Right lobe of liver (tissue), 6 donors: ENCODE data around the gene BLOC1S4. TPM values are rescaled to one million over a fixed set of nuclear protein-coding genes. Genes with fewer than 3 reads are reported as not detected.

ENCODE experiments used
- ATAC-seq, 4 donors: fragments of 200-7000 bp; cut with Tn5 transposase; one replicate each; pipeline ENCODE4 v1.9.1; 2020; ENCODE audit warnings: mild to moderate bottlenecking in 4 of 4, moderate library complexity in 4 of 4
- DNase-seq, 3 donors: peaks; one replicate each; pipeline ENCODE4 v3.0.0-alpha.2; 2020
- H3K27ac ChIP-seq, 3 donors: fragments of 200-600 bp; one replicate each; pipeline ENCODE4 v1.8.0; 2022
- H3K27me3 ChIP-seq, 2 donors: fragments of 200-600 bp; one replicate each; pipeline ENCODE4 v1.8.0; 2022
- H3K36me3 ChIP-seq, 4 donors: fragments of 200-600 bp; sonication (generic) in 1 of 4; one replicate each; pipeline versions ENCODE4 v1.5.1 to v1.8.0; 2017 to 2022; ENCODE audit warnings: control low read depth in 1 of 4
- H3K4me1 ChIP-seq, 4 donors: fragments of 200-600 bp; sonication (generic) in 1 of 4; one replicate each; pipeline versions ENCODE4 v1.5.1 to v1.8.0; 2017 to 2022; ENCODE audit warnings: control low read depth in 1 of 4
- H3K4me3 ChIP-seq, 3 donors: fragments of 200-600 bp; one replicate each; pipeline ENCODE4 v1.8.0; 2022
- H3K9me3 ChIP-seq, 4 donors: fragments of 200-600 bp; sonication (generic) in 1 of 4; one replicate each; pipeline versions ENCODE4 v1.5.1 to v1.8.0; 2017 to 2022; ENCODE audit warnings: control low read depth in 1 of 4
- CTCF ChIP-seq, 4 donors: fragments of 200-600 bp in 3 of 4; fragments of 450-650 bp in 1 of 4; IDR thresholded peaks; one replicate each; pipeline versions ENCODE4 v1.5.1 to v1.8.0; 2016 to 2022; ENCODE audit warnings: antibody characterized with exemption in 4 of 4, mild to moderate bottlenecking in 2 of 4
- POLR2A ChIP-seq: fragments of 450-650 bp; IDR thresholded peaks from one replicate; pipeline ENCODE4 v1.6.1; 2017; ENCODE audit warnings: antibody characterized with exemption, mild to moderate bottlenecking
- WGBS: methylation state at CpG from one replicate; pipeline ENCODE4 v1.1.6; 2018; ENCODE audit warnings: low coverage, low lambda C conversion rate; ENCODE audit not compliant: insufficient coverage; ENCODE audit errors: missing lambda C conversion rate; 5-methylcytosine and 5-hydroxymethylcytosine counted together
- intact Hi-C, 2 donors: fragments of 100-400 bp; cut with DNase I; formaldehyde crosslinking; loops; one replicate each; pipeline versions ENCODE4 v1.11.2 to v1.14.1; 2022
- total RNA-seq, 6 experiments: library from RNA; depleted of rRNA in 2 of 6; stranded (reverse); fragments of >200 nt in 2 of 6; fragmentation: NEBNext Ultra II Directional in 3 of 6; extraction: Animal tissue kit (Norgen Biotek cat#: 25700) in 3 of 6; gene quantifications; one replicate each; pipeline versions ENCODE4 v1.1.0 to v1.2.4, GENCODE V29; 2016 to 2023
- donor health status: DM: no; HTN: yes; CAD: no.
- donor health status: DM: no; HTN: no; CAD: no.
- donor health status: DM: no; HTN: no; CAD: no.
- donor health status: DM: no; HTN: yes; CAD: no.
- donor health status: DM: no; HTN: yes; CAD: no.

Gene BLOC1S4
- total RNA-seq, 6 experiments from 2014 or later, result 3.0 to 9.9 (median 6.6) TPM

GRCh38 chr4:6740347-6740746 lies 24.4 kb downstream of the BLOC1S4 start:
- TF ChIP-seq POLR2A (no peak), CTCF (IDR thresholded peaks at IDR 0.05) (no peak)
- intact Hi-C loops, result no loop called here
- Histone ChIP-seq H3K4me3 (no peak overlapping the region), H3K4me1 (peaks cover 0 to 8% (median 0%) of the 10 kb centered on the region in 4 donors), H3K9me3 (no peaks in the 10 kb centered on the region), H3K27ac (no peak overlapping the region), H3K36me3 (no peaks in the 10 kb centered on the region), H3K27me3 (no peaks in the 10 kb centered on the region)
- DNase-seq, result no peak
- ATAC-seq, result no peak
- whole genome bisulfite sequencing, result no CpG with 5 or more reads among the region's 8 CpGs

- Histone ChIP-seq H3K36me3 (no peaks in the 10 kb centered on the region), H3K4me3 (no peak overlapping the region), H3K27me3 (no peaks in the 10 kb centered on the region), H3K9me3 (no peaks in the 10 kb centered on the region), H3K4me1 (peaks cover 0 to 11% (median 5%) of the 10 kb centered on the region in 4 donors), H3K27ac (no peak overlapping the region)
- DNase-seq, result no peak
- no peak for ATAC-seq
- WGBS, result 58% methylated on average over 2 of the region's 2 CpGs
- TF ChIP-seq CTCF (IDR thresholded peaks at IDR 0.05) (no peak), POLR2A (no peak)
- intact Hi-C loops, result no loop called here
These were observed 26.5 kb downstream of the BLOC1S4 start for GRCh38 chr4:6742507-6742906.

GRCh38 chr4:6742989-6743388 lies 27.0 kb downstream of the BLOC1S4 start:
- no peaks in the 10 kb centered on the region for H3K36me3 ChIP-seq
- H3K27me3 ChIP-seq, result no peaks in the 10 kb centered on the region
- peaks cover 0 to 16% (median 7%) of the 10 kb centered on the region in 4 donors for H3K4me1 ChIP-seq
- ATAC-seq, result no peak
- intact Hi-C loops, result no loop called here
- no peaks in the 10 kb centered on the region for H3K9me3 ChIP-seq
- TF ChIP-seq POLR2A, result no peak
- TF ChIP-seq CTCF (IDR thresholded peaks at IDR 0.05), result no peak
- WGBS, result 50% methylated on average over 1 of the region's 11 CpGs
- DNase-seq, result peak in 1 of 3 donors; percentile 44
- H3K27ac ChIP-seq, result no peak overlapping the region
- H3K4me3 ChIP-seq, result no peak overlapping the region

- DNase-seq (peak; percentile 73 to 90 (median 86)), ATAC-seq (peak; percentile 42 to 60 (median 50))
- no peak overlapping the region for H3K4me3 ChIP-seq
- peaks cover 0 to 51% (median 26%) of the 10 kb centered on the region in 4 donors for H3K4me1 ChIP-seq
- no peaks in the 10 kb centered on the region for H3K27me3 ChIP-seq
- H3K36me3 ChIP-seq, result no peaks in the 10 kb centered on the region
- 20% methylated on average over 6 of the region's 20 CpGs for WGBS
- intact Hi-C loops, result no loop called here
- TF ChIP-seq POLR2A (no peak), CTCF (IDR thresholded peaks at IDR 0.05) (no peak)
- H3K9me3 ChIP-seq, result no peaks in the 10 kb centered on the region
- H3K27ac ChIP-seq, result peak overlapping the region in 2 of 3 donors; percentile 39 to 66
These were observed 30.8 kb downstream of the BLOC1S4 start for GRCh38 chr4:6746721-6747293.
